GM21529 (cell line): ENCODE data around the gene H1-8.

ENCODE experiments used
- ATAC-seq: cut with Tn5 transposase; IDR thresholded peaks from one replicate; pipeline ENCODE4 v1.9.1; 2021; ENCODE audit not compliant: unreplicated experiment

The H1-8 gene

GRCh38 chr3:129592381-129593131, 49.6 kb downstream of the H1-8 start:
- ATAC-seq = no peak

GRCh38 chr3:129593230-129593594, 50.2 kb downstream of the H1-8 start:
- ATAC-seq = no peak

- no peak for ATAC-seq
These were observed 50.8 kb downstream of the H1-8 start for GRCh38 chr3:129593595-129594339.

GRCh38 chr3:129594409-129594808, 51.4 kb downstream of the H1-8 start:
- ATAC-seq = no peak

GRCh38 chr3:129594907-129595390, 52.0 kb downstream of the H1-8 start:
- no peak for ATAC-seq

GRCh38 chr3:129595544-129596193, 52.7 kb downstream of the H1-8 start:
- no peak for ATAC-seq

GRCh38 chr3:129596194-129597086, 53.5 kb downstream of the H1-8 start:
- no peak for ATAC-seq

GRCh38 chr3:129597087-129597999, 54.4 kb downstream of the H1-8 start:
- no peak for ATAC-seq

GRCh38 chr3:129598000-129598381, 55.0 kb downstream of the H1-8 start:
- ATAC-seq = no peak

GRCh38 chr3:129598484-129598883, 55.5 kb downstream of the H1-8 start:
- ATAC-seq = no peak

GRCh38 chr3:129599073-129599472, 56.1 kb downstream of the H1-8 start:
- no peak for ATAC-seq

- no peak for ATAC-seq
These were observed 56.6 kb downstream of the H1-8 start for GRCh38 chr3:129599607-129600006.

GRCh38 chr3:129600348-129600747, 57.4 kb downstream of the H1-8 start:
- no peak for ATAC-seq
